Activated CD4-positive, alpha-beta memory T cell treated with anti-CD3 and anti-CD28 coated beads for 36 hours (primary cell): ENCODE data around the gene NFATC1. TPM values are rescaled to one million over a fixed set of nuclear protein-coding genes. Genes with fewer than 3 reads are reported as not detected.
A peak's percentile ranks its signal among the peaks of the same experiment; 100 is the strongest.

Experiments used
- CTCF ChIA-PET: fragments of 350-600 bp; sonication (Branson Sonifier 250); formaldehyde crosslinking; loops from one replicate; lab custom pipeline; 2021; ENCODE audit warnings: antibody characterized with exemption, inconsistent platforms; lab: Charles Lee
- POLR2A ChIA-PET: fragments of 350-600 bp; sonication (Branson Sonifier 250); formaldehyde crosslinking; loops from one replicate; lab custom pipeline; 2021; ENCODE audit warnings: antibody characterized with exemption; lab: Charles Lee
- DNase-seq: peaks from one replicate; pipeline ENCODE4 v3.0.0-alpha.2; 2020
- H3K27ac Mint-ChIP-seq: one replicate; pipeline ENCODE4 v1.8.0; 2021; ENCODE audit warnings: mixed read lengths
- H3K27me3 Mint-ChIP-seq: one replicate; pipeline ENCODE4 v1.8.0; 2021; ENCODE audit warnings: mixed read lengths
- H3K36me3 Mint-ChIP-seq: one replicate; pipeline ENCODE4 v1.8.0; 2021; ENCODE audit warnings: mixed read lengths
- H3K4me1 Mint-ChIP-seq: one replicate; pipeline ENCODE4 v1.8.0; 2021; ENCODE audit warnings: low read depth, mixed read lengths
- H3K4me3 Mint-ChIP-seq: one replicate; pipeline ENCODE4 v1.8.0; 2021; ENCODE audit warnings: mild to moderate bottlenecking, mixed read lengths
- H3K9me3 Mint-ChIP-seq: one replicate; pipeline ENCODE4 v1.8.0; 2021; ENCODE audit warnings: mixed read lengths
- intact Hi-C: fragments of 100-400 bp; cut with micrococcal nuclease; formaldehyde crosslinking; loops from one replicate; pipeline ENCODE4 v1.15.1; 2023
- total RNA-seq, 2 experiments: library from RNA; stranded (reverse); gene quantifications; one replicate each; pipeline ENCODE4 v1.2.3, GENCODE V29; 2021

NFATC1 gene
- total RNA-seq, 2 experiments from 2014 or later, result 83.7 to 85.4 TPM

- Mint-ChIP-seq H3K4me3 (no peak overlapping the region), H3K9me3 (no peaks in the 10 kb centered on the region), H3K27ac (no peak overlapping the region), H3K36me3 (peaks cover 45% of the 10 kb centered on the region), H3K4me1 (peaks cover 7% of the 10 kb centered on the region), H3K27me3 (no peaks in the 10 kb centered on the region)
- intact Hi-C loops, result no loop called here
- POLR2A ChIA-PET, result no interaction called here
- CTCF ChIA-PET, result no interaction called here
- no peak for DNase-seq
These were observed 55.8 kb downstream of the NFATC1 start for GRCh38 chr18:79451237-79452125.

- CTCF ChIA-PET, result no interaction called here
- DNase-seq, result no peak
- POLR2A ChIA-PET, result no interaction called here
- H3K27ac Mint-ChIP-seq, result no peak overlapping the region
- no peaks in the 10 kb centered on the region for H3K27me3 Mint-ChIP-seq
- no peaks in the 10 kb centered on the region for H3K9me3 Mint-ChIP-seq
- intact Hi-C loops, result no loop called here
- H3K4me1 Mint-ChIP-seq, result peaks cover 4% of the 10 kb centered on the region
- H3K4me3 Mint-ChIP-seq, result no peak overlapping the region
- peaks cover 47% of the 10 kb centered on the region for H3K36me3 Mint-ChIP-seq
These were observed 56.7 kb downstream of the NFATC1 start for GRCh38 chr18:79452190-79452990.

- no peaks in the 10 kb centered on the region for H3K4me1 Mint-ChIP-seq
- ChIA-PET CTCF (no interaction called here), POLR2A (no interaction called here)
- H3K27me3 Mint-ChIP-seq, result no peaks in the 10 kb centered on the region
- no peak overlapping the region for H3K27ac Mint-ChIP-seq
- H3K4me3 Mint-ChIP-seq, result no peak overlapping the region
- peaks cover 43% of the 10 kb centered on the region for H3K36me3 Mint-ChIP-seq
- intact Hi-C loops, result no loop called here
- H3K9me3 Mint-ChIP-seq, result no peaks in the 10 kb centered on the region
- no peak for DNase-seq
These were observed 57.4 kb downstream of the NFATC1 start for GRCh38 chr18:79452991-79453645.

DNA sequence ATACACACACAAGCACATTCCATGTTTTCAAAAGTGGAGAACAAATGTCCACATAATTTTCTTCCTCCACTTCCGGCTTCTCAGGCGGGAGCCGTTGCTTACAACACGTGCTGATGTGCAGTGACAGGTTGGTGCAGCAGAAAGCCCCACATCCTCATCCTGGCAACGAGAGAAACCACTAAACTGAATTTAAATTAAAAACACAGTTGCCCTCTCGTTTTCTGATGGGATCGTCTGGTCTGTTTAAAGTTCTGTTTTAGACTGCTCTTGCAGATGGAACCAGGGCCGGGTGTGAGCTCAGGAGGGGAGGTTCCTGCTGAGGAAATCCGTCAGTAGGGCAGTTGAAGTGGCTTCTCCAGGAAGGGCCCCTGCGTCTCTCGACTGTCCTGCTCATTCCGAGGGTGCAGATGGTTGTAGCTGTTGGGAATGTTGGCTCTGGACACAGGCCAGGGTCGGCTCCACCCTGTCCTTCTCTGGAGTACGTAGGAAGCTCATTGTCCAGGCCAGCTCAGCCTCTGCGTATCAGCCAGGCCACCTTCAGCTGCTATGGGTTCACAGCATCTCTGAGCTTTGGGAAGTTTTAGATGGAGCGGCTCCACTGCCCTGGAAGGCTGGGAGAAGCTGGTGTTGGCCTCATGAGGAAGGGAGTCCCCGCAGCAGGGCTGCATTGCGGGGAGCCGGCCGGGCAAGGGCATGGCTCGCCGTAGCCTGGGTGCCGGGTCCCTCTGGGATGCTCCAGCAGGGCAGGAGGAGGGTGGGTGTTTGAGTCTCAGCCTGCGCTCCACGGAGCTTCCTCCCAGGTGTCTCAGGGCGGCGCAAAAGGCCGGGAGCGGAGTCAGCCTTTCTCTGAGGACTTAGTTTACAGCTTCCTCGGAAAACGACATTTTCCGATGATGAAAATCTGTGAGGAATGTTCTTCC lies 58.3 kb downstream of the NFATC1 start:
- ChIA-PET CTCF (no interaction called here), POLR2A (no interaction called here)
- Mint-ChIP-seq H3K27ac (no peak overlapping the region), H3K27me3 (no peaks in the 10 kb centered on the region), H3K36me3 (peaks cover 42% of the 10 kb centered on the region), H3K4me1 (no peaks in the 10 kb centered on the region), H3K4me3 (no peak overlapping the region), H3K9me3 (no peaks in the 10 kb centered on the region)
- intact Hi-C loops, result no loop called here
- DNase-seq, result no peak

DNA sequence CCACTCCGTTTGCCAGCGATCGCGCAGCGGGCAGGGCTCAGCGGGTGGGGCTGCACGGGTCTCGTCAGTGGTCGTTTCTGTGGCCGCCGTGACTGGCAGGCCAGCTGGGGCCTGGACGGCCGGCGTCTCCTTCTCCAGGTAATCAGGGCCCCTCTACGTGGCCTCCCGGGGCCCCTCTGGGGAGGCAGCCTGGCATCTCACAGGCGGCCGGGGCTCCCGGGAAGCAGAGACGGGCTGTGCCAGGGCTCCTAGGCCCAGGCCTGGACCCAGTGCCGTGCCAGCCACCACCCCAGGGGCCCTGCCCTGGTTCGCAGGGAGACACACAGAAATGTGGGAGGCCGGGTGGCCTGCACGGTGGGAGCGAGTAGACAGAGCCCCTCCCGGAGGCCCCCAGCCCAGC lies 59.5 kb downstream of the NFATC1 start:
- CTCF ChIA-PET, result no interaction called here
- Mint-ChIP-seq H3K36me3 (peaks cover 40% of the 10 kb centered on the region), H3K27ac (no peak overlapping the region), H3K4me3 (no peak overlapping the region), H3K9me3 (no peaks in the 10 kb centered on the region), H3K27me3 (no peaks in the 10 kb centered on the region), H3K4me1 (peaks cover 4% of the 10 kb centered on the region)
- POLR2A ChIA-PET, result no interaction called here
- intact Hi-C loops, result no loop called here
- no peak for DNase-seq

DNA sequence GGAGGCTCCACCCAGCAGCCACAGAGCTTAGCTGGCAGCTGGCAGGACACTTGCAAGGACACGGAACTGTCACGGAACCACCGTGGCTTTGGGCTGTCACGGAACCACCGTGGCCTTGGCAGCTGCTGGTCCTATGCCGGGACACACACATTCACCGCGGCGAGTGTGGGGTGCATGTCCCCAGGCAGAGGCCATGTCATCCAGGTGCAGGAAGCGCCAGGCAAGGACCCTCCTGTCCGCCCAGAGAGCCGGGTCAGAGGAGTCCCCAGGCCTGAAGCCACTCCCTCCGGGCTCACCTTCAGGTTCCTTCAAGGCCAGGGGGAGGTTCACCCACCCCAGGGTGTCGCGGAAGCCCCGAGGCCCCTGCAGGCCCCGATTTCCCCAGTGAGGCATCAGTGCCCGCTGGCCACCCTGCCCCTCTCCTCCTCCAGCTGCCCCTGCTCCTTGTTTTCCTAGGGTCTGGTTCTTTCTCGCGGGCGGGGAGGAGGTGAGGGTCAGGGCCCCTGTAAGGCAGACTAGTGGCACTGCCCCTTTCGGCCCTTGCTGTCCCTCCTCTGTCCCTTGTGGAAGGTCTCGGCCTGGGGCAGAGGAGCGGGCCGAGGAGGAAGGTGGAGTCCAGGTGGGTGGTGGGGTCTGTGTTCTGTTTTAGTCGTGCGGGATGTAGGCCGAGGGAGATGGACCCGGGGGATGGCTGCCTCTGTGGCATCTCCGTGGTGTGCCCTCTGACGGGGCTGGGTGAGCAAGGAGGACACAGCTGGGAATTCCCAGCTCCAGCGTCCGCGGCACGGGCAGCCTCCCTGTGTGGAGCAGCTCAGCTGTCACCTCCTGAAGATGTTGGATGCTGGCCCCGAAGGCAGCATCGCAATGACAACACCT lies 60.6 kb downstream of the NFATC1 start:
- peaks cover 32% of the 10 kb centered on the region for H3K36me3 Mint-ChIP-seq
- H3K27ac Mint-ChIP-seq, result no peak overlapping the region
- no peaks in the 10 kb centered on the region for H3K9me3 Mint-ChIP-seq
- DNase-seq, result no peak
- no peak overlapping the region for H3K4me3 Mint-ChIP-seq
- H3K27me3 Mint-ChIP-seq, result no peaks in the 10 kb centered on the region
- intact Hi-C loops, result no loop called here
- ChIA-PET POLR2A (no interaction called here), CTCF (no interaction called here)
- peaks cover 4% of the 10 kb centered on the region for H3K4me1 Mint-ChIP-seq

- Mint-ChIP-seq H3K27me3 (no peaks in the 10 kb centered on the region), H3K4me1 (peaks cover 4% of the 10 kb centered on the region), H3K4me3 (no peak overlapping the region), H3K36me3 (peaks cover 32% of the 10 kb centered on the region), H3K27ac (no peak overlapping the region), H3K9me3 (no peaks in the 10 kb centered on the region)
- intact Hi-C loops, result no loop called here
- POLR2A ChIA-PET, result no interaction called here
- CTCF ChIA-PET, result no interaction called here
- DNase-seq, result no peak
These were observed 61.5 kb downstream of the NFATC1 start for GRCh38 chr18:79457239-79457638.

- DNase-seq, result no peak
- ChIA-PET POLR2A (no interaction called here), CTCF (no interaction called here)
- H3K36me3 Mint-ChIP-seq, result peaks cover 31% of the 10 kb centered on the region
- no peak overlapping the region for H3K4me3 Mint-ChIP-seq
- no peaks in the 10 kb centered on the region for H3K9me3 Mint-ChIP-seq
- peaks cover 4% of the 10 kb centered on the region for H3K4me1 Mint-ChIP-seq
- intact Hi-C loops, result no loop called here
- H3K27me3 Mint-ChIP-seq, result no peaks in the 10 kb centered on the region
- H3K27ac Mint-ChIP-seq, result no peak overlapping the region
These were observed 61.9 kb downstream of the NFATC1 start for GRCh38 chr18:79457652-79458051.

GRCh38 chr18:79458131-79458838 lies 62.6 kb downstream of the NFATC1 start:
- DNase-seq, result no peak
- no peaks in the 10 kb centered on the region for H3K27me3 Mint-ChIP-seq

GRCh38 chr18:79458917-79459803 lies 63.4 kb downstream of the NFATC1 start:
- Mint-ChIP-seq H3K27ac (peak overlapping the region; percentile 35), H3K27me3 (no peaks in the 10 kb centered on the region), H3K4me1 (peaks cover 4% of the 10 kb centered on the region), H3K36me3 (peaks cover 26% of the 10 kb centered on the region), H3K4me3 (no peak overlapping the region), H3K9me3 (no peaks in the 10 kb centered on the region)
- ChIA-PET CTCF (no interaction called here), POLR2A (no interaction called here)
- intact Hi-C loops, result no loop called here
- no peak for DNase-seq

More at GRCh38 chr18:79458131-79458838, 62.6 kb downstream of the NFATC1 start:
- Mint-ChIP-seq H3K27ac (no peak overlapping the region), H3K4me1 (peaks cover 4% of the 10 kb centered on the region), H3K9me3 (no peaks in the 10 kb centered on the region), H3K4me3 (no peak overlapping the region), H3K36me3 (peaks cover 28% of the 10 kb centered on the region)
- intact Hi-C loops, result no loop called here
- POLR2A ChIA-PET, result no interaction called here
- CTCF ChIA-PET, result no interaction called here
